ENCODE measurements around the gene STT3B.
"Not testable (repeated sequence)": the region's sequence is repeated elsewhere in the genome, so short reads cannot be mapped to it uniquely, and the experiment has no call there.

STT3B gene

DNA sequence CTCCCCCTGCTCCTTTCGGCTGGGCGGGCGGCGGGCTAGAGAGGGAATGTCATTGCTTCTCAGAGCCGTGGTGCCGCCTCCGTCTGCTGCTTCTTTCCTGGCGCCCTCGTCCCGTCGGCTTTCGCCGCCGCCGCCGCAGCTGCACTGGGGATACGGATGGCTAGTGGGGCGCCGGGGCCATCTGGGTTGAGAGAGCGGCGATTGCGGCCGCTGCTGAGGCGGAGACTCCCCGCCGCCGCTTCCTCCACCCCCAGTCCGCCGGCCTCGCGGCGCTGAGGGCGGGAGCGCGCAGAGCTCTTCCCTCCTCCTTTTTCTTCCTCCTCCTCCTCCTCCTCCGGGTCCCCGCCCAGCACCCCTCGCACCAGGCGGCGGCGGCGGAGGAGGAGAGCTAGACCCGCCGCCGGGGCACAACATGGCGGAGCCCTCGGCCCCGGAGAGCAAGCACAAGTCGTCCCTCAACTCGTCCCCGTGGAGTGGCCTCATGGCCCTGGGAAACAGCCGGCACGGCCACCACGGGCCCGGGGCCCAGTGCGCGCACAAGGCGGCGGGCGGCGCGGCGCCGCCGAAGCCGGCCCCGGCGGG is at the start of gene STT3B:
Gene STT3B (plus strand): TSS at position 339 of the 582 bp plus-strand sequence. CDS start 74 bp downstream, at position 413.
- peak; percentile 90 for DNase-seq (ENCODE audit: low spot score)

DNA sequence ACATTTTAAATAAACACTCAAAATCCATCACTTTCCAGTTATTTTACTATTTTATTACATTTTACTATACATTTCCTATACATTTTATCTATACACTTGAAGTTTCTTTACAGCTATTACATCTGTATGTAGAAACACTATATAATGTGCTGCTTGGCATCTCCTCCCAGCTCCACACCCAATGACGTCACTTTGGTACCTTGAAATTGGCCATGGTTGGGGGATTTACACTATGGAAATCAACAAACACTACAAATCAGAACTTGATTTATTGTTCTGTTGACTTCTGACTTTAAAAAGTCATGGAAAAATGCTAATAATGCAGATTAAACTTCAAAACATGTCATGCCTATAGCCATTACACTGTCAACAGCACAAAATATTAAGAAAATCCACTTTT is 48.9 kb upstream of the STT3B start:
- no peak for DNase-seq (ENCODE audit: low spot score)

GRCh38 chr3:31485196-31485595 is 47.5 kb upstream of the STT3B start:
- DNase-seq (ENCODE audit: low spot score) = no peak

DNA sequence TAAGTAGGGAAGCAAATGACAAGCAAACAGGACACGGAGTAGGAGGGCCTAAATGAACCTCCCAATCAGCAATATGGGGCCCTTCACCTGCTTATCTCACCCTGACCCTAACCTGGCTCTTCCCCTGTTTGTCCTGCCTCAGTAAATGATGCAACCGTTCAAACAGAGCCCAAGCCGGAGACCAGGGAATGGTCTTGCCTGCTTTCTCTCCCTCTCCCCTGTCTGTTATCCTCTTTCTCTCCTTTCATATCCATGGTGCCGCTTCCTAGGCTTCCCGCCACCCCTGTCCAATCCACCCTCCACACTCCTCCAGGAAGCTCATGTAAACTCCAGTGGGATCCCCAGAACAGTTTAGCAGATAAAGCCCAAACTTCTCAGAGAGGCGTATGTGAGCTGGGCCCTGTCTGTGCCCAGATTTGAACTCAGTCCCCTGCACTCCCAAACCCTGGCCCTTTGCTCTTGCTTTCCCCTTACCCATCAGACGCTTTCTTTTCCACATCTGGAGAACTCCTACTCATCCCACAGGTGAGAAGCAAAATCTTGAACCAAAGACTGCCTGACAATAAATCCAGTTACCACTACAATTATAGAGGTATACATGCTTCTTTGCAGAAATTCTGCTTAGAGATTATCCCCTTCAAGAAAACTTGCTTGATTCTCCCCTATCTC is 45.7 kb upstream of the STT3B start:
- DNase-seq (ENCODE audit: low spot score) = no peak

DNA sequence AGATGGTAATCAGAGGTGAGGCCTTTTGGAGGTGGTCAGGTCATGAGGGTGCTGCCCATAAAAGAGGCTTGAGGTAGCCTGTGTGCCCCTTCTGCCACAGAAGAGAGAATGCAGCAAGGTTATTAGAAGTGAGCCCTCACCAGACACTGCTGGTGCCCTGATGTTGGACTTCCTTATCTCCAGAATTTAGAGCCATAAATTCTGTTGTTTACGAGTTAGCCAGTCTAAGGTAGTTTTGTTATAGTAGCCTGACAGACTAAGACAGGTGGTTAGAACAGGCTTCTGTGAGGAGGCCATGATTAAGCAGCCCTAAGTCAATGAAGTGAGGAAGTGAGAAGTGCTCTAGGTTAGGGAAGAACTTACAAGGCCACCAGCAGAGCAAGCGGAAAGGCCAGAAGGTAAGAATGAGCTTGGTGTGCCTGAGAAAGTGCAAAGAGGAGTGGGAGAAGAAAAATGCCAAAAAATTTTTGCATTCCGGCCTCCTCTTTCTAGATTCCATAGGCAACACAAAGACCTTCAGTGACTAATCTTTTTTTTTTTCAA is 44.2 kb upstream of the STT3B start:
- no peak for DNase-seq (ENCODE audit: low spot score)

DNA sequence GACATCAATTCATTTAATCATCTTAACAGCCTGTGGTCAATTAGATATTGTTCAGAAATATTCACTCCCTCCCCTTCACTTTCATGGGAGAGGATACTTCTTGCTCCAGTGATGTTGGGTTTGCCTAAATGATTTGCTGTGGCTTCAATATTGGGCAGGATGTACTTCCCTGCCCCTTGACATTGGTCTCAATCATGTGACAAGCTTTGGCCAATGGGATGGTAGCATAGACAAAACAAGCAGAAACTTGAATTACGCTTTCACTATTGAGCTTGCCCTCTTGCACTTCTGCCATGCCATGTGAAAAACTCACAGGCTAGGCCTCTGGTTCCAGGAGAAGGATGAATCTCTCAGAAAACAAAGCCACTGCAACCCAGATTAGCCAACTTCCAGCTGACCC is 42.2 kb upstream of the STT3B start:
- DNase-seq (ENCODE audit: low spot score) = no peak

GRCh38 chr3:31491660-31492059 is 41.1 kb upstream of the STT3B start:
- no peak for DNase-seq (ENCODE audit: low spot score)

GRCh38 chr3:31493149-31493548 is 39.6 kb upstream of the STT3B start:
- no peak for DNase-seq (ENCODE audit: low spot score)

DNA sequence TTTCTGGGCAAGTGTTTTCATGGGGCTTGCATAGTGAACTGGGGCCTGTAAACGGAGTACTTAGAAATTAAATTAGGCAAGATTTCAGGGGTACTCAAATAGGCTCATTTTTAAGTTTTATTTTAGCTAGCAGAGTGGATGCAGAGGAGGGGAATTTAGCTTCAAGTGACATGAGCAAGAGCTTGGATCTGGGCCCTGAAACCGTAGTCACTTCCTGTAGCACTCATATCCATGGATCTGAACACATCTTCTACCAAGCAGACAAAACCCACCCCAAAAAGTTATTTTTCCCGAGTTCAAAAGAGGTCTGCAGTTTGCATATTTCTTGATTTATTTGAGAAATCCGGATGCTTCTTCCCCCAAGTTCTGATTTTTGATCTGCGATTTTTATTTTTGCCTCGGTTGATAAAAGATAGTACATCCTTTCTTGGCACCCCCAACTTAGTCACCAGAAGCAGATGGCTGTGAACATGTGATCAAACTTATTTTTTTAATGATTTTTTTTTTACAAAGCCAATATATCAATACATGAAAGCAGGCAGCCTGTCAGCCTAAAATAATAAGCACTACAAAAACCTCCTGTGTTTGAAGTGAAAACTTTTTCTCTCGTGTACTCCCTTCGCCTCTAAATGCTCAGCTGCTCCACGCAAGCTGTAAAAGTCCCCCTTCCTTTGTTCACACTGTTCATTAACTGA is 36.6 kb upstream of the STT3B start:
- DNase-seq (ENCODE audit: low spot score) = peak; percentile 6

DNA sequence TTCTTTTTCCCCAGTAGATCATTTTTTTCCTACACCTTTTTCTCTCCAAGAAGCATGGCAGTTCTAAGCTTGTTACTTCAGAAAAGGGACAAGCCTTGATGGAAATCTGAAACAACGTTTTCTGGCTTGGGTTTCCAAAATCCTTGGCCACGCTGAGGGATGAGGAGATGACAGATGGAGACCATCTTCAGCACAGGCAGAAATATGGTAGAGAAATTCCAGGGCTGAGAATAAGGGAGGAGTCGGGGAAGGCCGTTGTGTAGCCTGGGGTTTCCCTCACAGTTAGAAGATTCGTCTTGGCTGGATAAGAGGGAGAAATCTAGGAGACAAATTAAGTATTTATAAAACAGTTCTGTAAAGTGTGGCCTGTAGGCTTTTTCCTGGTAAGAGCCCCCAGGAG is 33.9 kb upstream of the STT3B start:
- no peak for DNase-seq (ENCODE audit: low spot score)

DNA sequence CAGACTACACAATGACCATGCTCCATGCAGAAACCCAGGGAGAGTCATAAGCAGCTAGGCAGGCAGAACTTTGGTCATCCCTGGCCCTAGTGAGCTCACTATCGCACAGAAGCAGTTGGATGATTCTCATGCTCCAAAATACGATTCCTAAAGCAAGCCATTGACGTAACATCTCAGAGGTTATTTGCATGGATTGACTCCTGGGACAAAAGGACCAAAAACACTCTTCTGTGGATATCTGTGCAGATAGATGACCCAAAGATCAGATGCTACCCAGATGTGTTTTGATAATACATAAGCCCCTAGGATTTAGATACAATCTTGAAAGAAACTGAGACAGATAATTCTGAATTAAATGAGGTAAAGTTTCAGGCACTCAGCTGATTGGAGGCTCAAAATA is 33.4 kb upstream of the STT3B start:
- DNase-seq (ENCODE audit: low spot score) = no peak

DNA sequence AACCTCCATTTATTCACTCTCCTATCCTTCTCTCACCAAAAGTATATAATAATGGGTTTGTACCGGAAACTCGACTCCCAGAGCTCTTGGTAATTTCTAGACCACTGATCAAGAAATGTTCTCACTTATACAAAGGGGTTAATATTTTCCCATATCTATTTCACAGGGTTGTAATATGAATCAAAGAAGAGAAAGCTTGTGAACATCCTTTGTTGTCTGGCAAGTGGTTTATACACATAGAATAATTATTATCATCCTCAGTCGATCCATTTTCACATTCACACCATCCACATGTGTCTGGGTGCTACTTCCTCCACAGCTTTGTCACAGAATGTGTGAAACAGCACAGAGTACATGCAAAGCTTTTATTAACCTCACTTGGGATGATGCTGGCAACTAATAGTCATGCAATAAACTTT is 29.9 kb upstream of the STT3B start:
- DNase-seq (ENCODE audit: low spot score) = no peak

DNA sequence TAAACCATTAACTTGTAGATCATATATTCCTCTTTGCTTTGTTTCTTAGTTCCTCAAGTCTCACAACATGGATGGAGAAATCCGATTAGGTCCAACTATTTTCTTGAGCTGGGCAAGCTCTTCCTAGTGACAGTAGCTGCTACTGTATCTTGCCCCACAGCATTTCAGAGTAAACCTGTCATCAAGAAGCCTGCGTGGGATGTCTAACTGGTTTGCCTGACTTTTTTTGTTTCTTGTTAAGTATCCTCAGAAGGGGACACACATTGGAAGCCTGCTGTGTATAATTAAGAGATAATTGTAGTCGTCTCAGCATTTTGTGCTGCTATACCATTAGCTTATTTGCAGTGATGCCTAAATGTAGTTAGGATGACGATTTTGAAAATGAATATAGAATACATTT is 29.3 kb upstream of the STT3B start:
- no peak for DNase-seq (ENCODE audit: low spot score)

- DNase-seq (ENCODE audit: low spot score) = no peak
Measured at GRCh38 chr3:31504230-31504629, 28.5 kb upstream of the STT3B start.

- DNase-seq (ENCODE audit: low spot score) = no peak
Measured at GRCh38 chr3:31505371-31506048, 27.2 kb upstream of the STT3B start.

- DNase-seq (ENCODE audit: low spot score) = not testable (repeated sequence)
Measured at GRCh38 chr3:31506515-31506914, 26.2 kb upstream of the STT3B start.

GRCh38 chr3:31508452-31509146 is 24.1 kb upstream of the STT3B start:
- no peak for DNase-seq (ENCODE audit: low spot score)

GRCh38 chr3:31509147-31509728 is 23.5 kb upstream of the STT3B start:
- no peak for DNase-seq (ENCODE audit: low spot score)

DNA sequence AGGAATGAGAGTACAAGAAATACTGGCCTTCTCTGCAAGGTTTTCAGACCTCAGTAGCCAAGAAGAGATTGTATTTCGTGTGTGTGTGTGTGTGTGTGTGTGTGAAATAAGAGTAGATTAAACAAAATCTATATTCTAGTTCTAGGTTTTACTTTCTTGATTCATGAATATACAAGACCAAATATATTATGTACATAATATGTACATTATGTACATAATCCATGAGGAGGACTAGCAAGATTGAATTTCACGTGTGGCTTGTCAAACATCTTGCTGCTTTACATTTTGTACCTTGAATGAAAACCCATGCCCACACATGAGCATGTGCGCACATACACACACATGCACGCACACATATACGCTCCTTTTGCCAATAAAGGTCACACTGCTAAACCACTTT is 18.2 kb upstream of the STT3B start:
- no peak for DNase-seq (ENCODE audit: low spot score)

DNA sequence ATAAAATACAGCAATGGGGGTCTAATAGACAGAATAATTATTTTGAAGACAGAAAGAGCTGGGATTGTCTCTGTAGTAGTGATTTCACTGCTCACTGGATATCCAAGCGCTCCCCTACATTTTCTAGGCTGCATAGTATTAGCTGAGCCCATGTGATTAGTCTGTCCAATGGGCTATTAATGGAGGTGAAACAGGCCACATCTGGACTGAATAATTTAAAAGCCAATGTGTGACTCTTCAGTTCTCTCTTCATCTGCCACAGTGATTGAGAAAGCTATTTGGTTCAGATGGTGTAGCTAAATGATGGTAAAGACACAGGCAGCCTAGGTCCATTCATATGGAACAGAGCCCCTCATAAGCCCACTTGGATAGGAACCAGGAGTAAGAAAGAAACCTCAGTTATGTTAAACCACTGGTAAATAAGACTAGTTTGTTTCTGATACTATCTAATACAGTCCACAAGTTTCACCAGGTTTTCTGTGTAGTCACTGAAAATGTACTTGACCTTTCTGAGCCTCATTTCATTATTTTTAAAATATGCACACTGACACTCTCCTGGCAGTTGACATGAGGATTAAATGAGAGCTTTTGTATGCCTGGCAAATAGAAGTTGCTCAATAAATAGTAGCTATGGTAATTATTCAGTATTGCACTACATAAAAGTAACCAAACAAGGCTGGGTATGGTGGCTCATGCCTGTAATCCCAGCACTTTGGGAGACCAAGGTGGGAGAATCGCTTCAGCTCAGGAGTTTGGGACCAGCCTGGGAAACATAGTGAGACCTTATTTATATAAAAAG is 17.0 kb upstream of the STT3B start:
- DNase-seq (ENCODE audit: low spot score) = no peak

DNA sequence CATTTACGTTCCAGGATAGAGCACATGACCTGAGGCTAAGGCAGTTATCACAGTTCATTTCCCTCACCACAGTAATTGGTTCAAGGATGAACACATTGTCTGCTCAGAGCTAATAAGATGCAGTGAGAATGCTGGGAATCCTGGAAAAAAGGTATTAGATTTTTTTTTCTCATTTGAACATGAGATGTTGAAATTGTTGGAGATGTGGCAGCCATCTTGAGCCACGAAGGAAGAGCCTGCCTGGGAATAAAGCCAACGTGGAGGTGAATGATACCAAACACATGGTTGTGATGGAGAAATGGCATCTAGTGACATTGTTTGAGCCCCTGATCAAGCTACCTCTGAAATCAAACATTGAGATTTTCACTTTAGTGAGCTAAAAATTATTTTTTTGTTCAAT is 16.0 kb upstream of the STT3B start:
- DNase-seq (ENCODE audit: low spot score) = no peak
